ENCODE results near the gene UHRF1.

UHRF1 gene

GRCh38 chr19:4977299-4978174 lies 68.2 kb downstream of the UHRF1 start:
- Histone ChIP-seq H2BK15ac (ENCODE audit: low read length) (no peak overlapping the region), H3K9ac (ENCODE audit: low read depth, low read length, poor library complexity) (peak overlapping the region; percentile 78), H3K14ac (ENCODE audit: low read length) (no peak overlapping the region), H2BK5ac (ENCODE audit: low read length) (peak overlapping the region; percentile 26), H3K27me3 (ENCODE audit: control insufficient read depth in 3 of 3, insufficient read depth in 3 of 3, low read depth in 1 of 3, low read length in 3 of 3) (no peaks in the 10 kb centered on the region), H4K8ac (ENCODE audit: low read depth, low read length) (no peak overlapping the region), H3K18ac (ENCODE audit: low read length) (peak overlapping the region; percentile 21), H4K91ac (ENCODE audit: low read depth, low read length, poor library complexity) (no peak overlapping the region), H3K27ac (replicated peaks; ENCODE audit: low read length) (peak overlapping the region; percentile 33), H2AFZ (ENCODE audit: low read length) (no peak overlapping the region), H2BK120ac (ENCODE audit: low read depth, low read length) (no peak overlapping the region), H2BK12ac (ENCODE audit: low read length) (no peak overlapping the region), H3K4me1 (ENCODE audit: control insufficient read depth in 2 of 2, insufficient read depth in 1 of 2, low read depth in 1 of 2, low read length in 2 of 2) (peaks cover 3 to 15% of the 10 kb centered on the region in 2 donors), H3K4me2 (ENCODE audit: insufficient read depth, low read length, poor library complexity, severe bottlenecking) (no peak overlapping the region), H3K9me3 (replicated peaks in 1 of 2; ENCODE audit: control insufficient read depth in 2 of 2, insufficient read depth in 1 of 2, low read depth in 1 of 2, low read length in 2 of 2) (no peaks in the 10 kb centered on the region), H2AK5ac (ENCODE audit: low read depth, low read length) (no peak overlapping the region), H3K23ac (ENCODE audit: low read depth, low read length, poor library complexity) (peak overlapping the region; percentile 52), H3K4me3 (ENCODE audit: low read length in 2 of 2) (no peak overlapping the region), H3K79me1 (ENCODE audit: low read depth, low read length) (peaks cover 33% of the 10 kb centered on the region), H3K4ac (ENCODE audit: low read length) (no peak overlapping the region), H3K36me3 (replicated peaks in 1 of 2; ENCODE audit: control insufficient read depth in 2 of 2, insufficient read depth in 2 of 2, low read length in 2 of 2) (peaks cover 2 to 24% of the 10 kb centered on the region in 2 donors)
- no CpG with 5 or more reads among the region's 36 CpGs for WGBS, 2 donors (ENCODE audit: extremely low coverage in 2 of 2, insufficient read length in 2 of 2, insufficient replicate concordance in 1 of 2)
- DNase-seq (ENCODE audit: low spot score): no peak

- H2BK120ac ChIP-seq (ENCODE audit: low read depth, low read length): no peak overlapping the region
- no peak overlapping the region for H2BK5ac ChIP-seq (ENCODE audit: low read length)
- H2BK15ac ChIP-seq (ENCODE audit: low read length): no peak overlapping the region
- H3K18ac ChIP-seq (ENCODE audit: low read length): no peak overlapping the region
- H2AK5ac ChIP-seq (ENCODE audit: low read depth, low read length): no peak overlapping the region
- peaks cover 0 to 1% of the 10 kb centered on the region in 2 donors for H3K9me3 ChIP-seq (replicated peaks in 1 of 2; ENCODE audit: control insufficient read depth in 2 of 2, insufficient read depth in 1 of 2, low read depth in 1 of 2, low read length in 2 of 2)
- H3K23ac ChIP-seq (ENCODE audit: low read depth, low read length, poor library complexity): no peak overlapping the region
- no peak overlapping the region for H3K14ac ChIP-seq (ENCODE audit: low read length)
- H3K36me3 ChIP-seq (replicated peaks in 1 of 2; ENCODE audit: control insufficient read depth in 2 of 2, insufficient read depth in 2 of 2, low read length in 2 of 2): peaks cover 2 to 24% of the 10 kb centered on the region in 2 donors
- no peak overlapping the region for H4K91ac ChIP-seq (ENCODE audit: low read depth, low read length, poor library complexity)
- H3K4me1 ChIP-seq (ENCODE audit: control insufficient read depth in 2 of 2, insufficient read depth in 1 of 2, low read depth in 1 of 2, low read length in 2 of 2): peaks cover 6 to 22% of the 10 kb centered on the region in 2 donors
- no peak overlapping the region for H3K4me3 ChIP-seq (ENCODE audit: low read length in 2 of 2)
- H3K27ac ChIP-seq (replicated peaks; ENCODE audit: low read length): no peak overlapping the region
- peaks cover 33% of the 10 kb centered on the region for H3K79me1 ChIP-seq (ENCODE audit: low read depth, low read length)
- no peak overlapping the region for H2AFZ ChIP-seq (ENCODE audit: low read length)
- no peak overlapping the region for H3K4ac ChIP-seq (ENCODE audit: low read length)
- H2BK12ac ChIP-seq (ENCODE audit: low read length): no peak overlapping the region
- no peaks in the 10 kb centered on the region for H3K27me3 ChIP-seq (ENCODE audit: control insufficient read depth in 3 of 3, insufficient read depth in 3 of 3, low read depth in 1 of 3, low read length in 3 of 3)
- no peak overlapping the region for H3K4me2 ChIP-seq (ENCODE audit: insufficient read depth, low read length, poor library complexity, severe bottlenecking)
- WGBS, 2 donors (ENCODE audit: extremely low coverage in 2 of 2, insufficient read length in 2 of 2, insufficient replicate concordance in 1 of 2): no CpG with 5 or more reads among the region's 8 CpGs
- peak overlapping the region; percentile 5 for H3K9ac ChIP-seq (ENCODE audit: low read depth, low read length, poor library complexity)
- no peak overlapping the region for H4K8ac ChIP-seq (ENCODE audit: low read depth, low read length)
- DNase-seq (ENCODE audit: low spot score): no peak
Measured at GRCh38 chr19:4979211-4979807, 70.0 kb downstream of the UHRF1 start.

GRCh38 chr19:4980067-4980466 lies 70.8 kb downstream of the UHRF1 start:
- Histone ChIP-seq H3K4me1 (ENCODE audit: control insufficient read depth in 2 of 2, insufficient read depth in 1 of 2, low read depth in 1 of 2, low read length in 2 of 2) (peaks cover 8 to 24% of the 10 kb centered on the region in 2 donors), H3K23ac (ENCODE audit: low read depth, low read length, poor library complexity) (no peak overlapping the region), H3K9ac (ENCODE audit: low read depth, low read length, poor library complexity) (no peak overlapping the region), H3K14ac (ENCODE audit: low read length) (no peak overlapping the region), H3K36me3 (replicated peaks in 1 of 2; ENCODE audit: control insufficient read depth in 2 of 2, insufficient read depth in 2 of 2, low read length in 2 of 2) (peaks cover 2 to 24% of the 10 kb centered on the region in 2 donors), H2BK5ac (ENCODE audit: low read length) (no peak overlapping the region), H3K27me3 (ENCODE audit: control insufficient read depth in 3 of 3, insufficient read depth in 3 of 3, low read depth in 1 of 3, low read length in 3 of 3) (no peaks in the 10 kb centered on the region), H3K9me3 (replicated peaks in 1 of 2; ENCODE audit: control insufficient read depth in 2 of 2, insufficient read depth in 1 of 2, low read depth in 1 of 2, low read length in 2 of 2) (peaks cover 0 to 1% of the 10 kb centered on the region in 2 donors), H2AK5ac (ENCODE audit: low read depth, low read length) (no peak overlapping the region), H3K4ac (ENCODE audit: low read length) (no peak overlapping the region), H4K91ac (ENCODE audit: low read depth, low read length, poor library complexity) (no peak overlapping the region), H2AFZ (ENCODE audit: low read length) (no peak overlapping the region), H2BK120ac (ENCODE audit: low read depth, low read length) (no peak overlapping the region), H3K4me3 (ENCODE audit: low read length in 2 of 2) (no peak overlapping the region), H2BK12ac (ENCODE audit: low read length) (no peak overlapping the region), H4K8ac (ENCODE audit: low read depth, low read length) (no peak overlapping the region), H2BK15ac (ENCODE audit: low read length) (no peak overlapping the region), H3K27ac (replicated peaks; ENCODE audit: low read length) (no peak overlapping the region), H3K4me2 (ENCODE audit: insufficient read depth, low read length, poor library complexity, severe bottlenecking) (no peak overlapping the region), H3K18ac (ENCODE audit: low read length) (no peak overlapping the region), H3K79me1 (ENCODE audit: low read depth, low read length) (peaks cover 30% of the 10 kb centered on the region)
- no CpG with 5 or more reads among the region's 3 CpGs for WGBS, 2 donors (ENCODE audit: extremely low coverage in 2 of 2, insufficient read length in 2 of 2, insufficient replicate concordance in 1 of 2)
- DNase-seq (ENCODE audit: low spot score): no peak

Data from neuronal stem cell (in vitro differentiated cells).